Loucy (cell line): ENCODE data around the gene PLEKHG7.

Source experiments
- H2AFZ ChIP-seq: fragments of 200-600 bp; sonication (generic); 2 replicates; pipeline ENCODE4 v1.6.0; 2016; ENCODE audit warnings: antibody characterized with exemption, mild to moderate bottlenecking, low read length, moderate library complexity
- H3F3A ChIP-seq: fragments of 200-600 bp; 2 replicates; pipeline ENCODE4 v1.6.0; 2016; ENCODE audit warnings: antibody characterized with exemption, low read depth, mild to moderate bottlenecking
- H3K27me3 ChIP-seq: fragments of 200-600 bp; sonication (generic); 2 replicates; pipeline ENCODE4 v1.6.1; 2014; ENCODE audit warnings: low read length, mild to moderate bottlenecking; ENCODE audit not compliant: insufficient read depth, poor library complexity, severe bottlenecking
- H3K36me3 ChIP-seq: fragments of 200-600 bp; sonication (generic); 2 replicates; pipeline ENCODE4 v1.6.1; 2016; ENCODE audit warnings: low read length; ENCODE audit not compliant: insufficient read depth
- H3K4me1 ChIP-seq: fragments of 200-600 bp; sonication (generic); 2 replicates; pipeline ENCODE4 v1.5.1; 2014; ENCODE audit warnings: low read length, mild to moderate bottlenecking; ENCODE audit not compliant: insufficient read depth, poor library complexity, severe bottlenecking
- H3K4me2 ChIP-seq: fragments of 200-600 bp; sonication (generic); 2 replicates; pipeline ENCODE4 v1.6.0; 2014; ENCODE audit warnings: antibody characterized with exemption, low read length, low read depth, mild to moderate bottlenecking; ENCODE audit not compliant: poor library complexity, severe bottlenecking
- H3K4me3 ChIP-seq: fragments of 200-600 bp; sonication (generic); 2 replicates; pipeline ENCODE4 v1.5.1; 2014; ENCODE audit warnings: low read length, mild to moderate bottlenecking, mixed read lengths; ENCODE audit not compliant: poor library complexity, severe bottlenecking
- H3K79me2 ChIP-seq: fragments of 200-600 bp; sonication (generic); 2 replicates; pipeline ENCODE4 v1.6.1; 2014; ENCODE audit warnings: low read length; ENCODE audit not compliant: insufficient read depth
- H3K9ac ChIP-seq: fragments of 200-600 bp; sonication (generic); 2 replicates; pipeline ENCODE4 v1.6.0; 2014; ENCODE audit warnings: mild to moderate bottlenecking, low read depth, low read length, moderate library complexity; ENCODE audit not compliant: poor library complexity, severe bottlenecking
- H3K9me2 ChIP-seq: fragments of 200-600 bp; sonication (generic); replicated peaks from 2 replicates; pipeline ENCODE4 v1.6.1; 2016; ENCODE audit warnings: low read depth, low read length, mixed read lengths
- H3K9me3 ChIP-seq: fragments of 200-600 bp; sonication (generic); 2 replicates; pipeline ENCODE4 v1.6.1; 2014; ENCODE audit warnings: mild to moderate bottlenecking, antibody characterized with exemption, low read length, low read depth; ENCODE audit not compliant: insufficient read depth
- H4K20me1 ChIP-seq: fragments of 200-600 bp; sonication (generic); 2 replicates; pipeline ENCODE4 v1.6.0; 2014; ENCODE audit warnings: antibody characterized with exemption, low read length, mild to moderate bottlenecking; ENCODE audit not compliant: insufficient read depth, poor library complexity, severe bottlenecking
- EZH2phosphoT487 ChIP-seq: fragments of 200-600 bp; IDR thresholded peaks from 2 replicates; pipeline ENCODE4 v1.6.1; 2018; ENCODE audit warnings: antibody characterized with exemption, mild to moderate bottlenecking, moderate library complexity, borderline replicate concordance
- TF ChIP-seq, protein P1 (sequence below): fragments of 200-600 bp; sonication (generic); conservative IDR thresholded peaks from 2 replicates; pipeline ENCODE4 v1.5.1; 2014; ENCODE audit warnings: mild to moderate bottlenecking, antibody characterized with exemption, low read length

Gene PLEKHG7

DNA sequence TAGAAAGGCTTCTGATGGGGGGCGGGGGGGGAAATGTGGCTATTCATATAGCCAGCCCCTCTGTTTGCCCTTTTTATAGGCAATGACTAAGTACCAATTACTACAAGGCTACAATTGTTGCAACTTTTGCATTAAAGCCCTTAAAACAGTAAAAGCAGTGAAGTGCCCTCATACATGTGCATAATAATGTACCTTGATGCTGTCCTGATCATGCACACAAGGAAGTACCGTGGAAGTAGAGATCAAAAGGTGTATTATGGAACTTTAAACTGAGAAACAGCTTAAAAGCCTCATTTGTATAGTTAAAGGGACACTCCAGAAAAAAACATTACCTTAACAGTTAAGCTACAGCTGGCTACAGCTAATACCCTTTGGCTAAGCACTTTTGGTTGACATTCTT, 111.8 kb downstream of the PLEKHG7 start:
- Histone ChIP-seq H3K9me2 (no peaks in the 10 kb centered on the region), H3K36me3 (peaks cover 48% of the 10 kb centered on the region), H4K20me1 (no peaks in the 10 kb centered on the region), H3K4me1 (no peaks in the 10 kb centered on the region), H3K79me2 (no peaks in the 10 kb centered on the region), H3K9ac (no peak overlapping the region), H3K4me2 (no peak overlapping the region), H3K9me3 (no peaks in the 10 kb centered on the region), H3K27me3 (no peaks in the 10 kb centered on the region), H3K4me3 (no peak overlapping the region), H2AFZ (no peak overlapping the region), H3F3A (no peaks in the 10 kb centered on the region)
- no peak for TF ChIP-seq EZH2phosphoT487
- TF ChIP-seq, protein P1, sequence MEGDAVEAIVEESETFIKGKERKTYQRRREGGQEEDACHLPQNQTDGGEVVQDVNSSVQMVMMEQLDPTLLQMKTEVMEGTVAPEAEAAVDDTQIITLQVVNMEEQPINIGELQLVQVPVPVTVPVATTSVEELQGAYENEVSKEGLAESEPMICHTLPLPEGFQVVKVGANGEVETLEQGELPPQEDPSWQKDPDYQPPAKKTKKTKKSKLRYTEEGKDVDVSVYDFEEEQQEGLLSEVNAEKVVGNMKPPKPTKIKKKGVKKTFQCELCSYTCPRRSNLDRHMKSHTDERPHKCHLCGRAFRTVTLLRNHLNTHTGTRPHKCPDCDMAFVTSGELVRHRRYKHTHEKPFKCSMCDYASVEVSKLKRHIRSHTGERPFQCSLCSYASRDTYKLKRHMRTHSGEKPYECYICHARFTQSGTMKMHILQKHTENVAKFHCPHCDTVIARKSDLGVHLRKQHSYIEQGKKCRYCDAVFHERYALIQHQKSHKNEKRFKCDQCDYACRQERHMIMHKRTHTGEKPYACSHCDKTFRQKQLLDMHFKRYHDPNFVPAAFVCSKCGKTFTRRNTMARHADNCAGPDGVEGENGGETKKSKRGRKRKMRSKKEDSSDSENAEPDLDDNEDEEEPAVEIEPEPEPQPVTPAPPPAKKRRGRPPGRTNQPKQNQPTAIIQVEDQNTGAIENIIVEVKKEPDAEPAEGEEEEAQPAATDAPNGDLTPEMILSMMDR, result no peak

DNA sequence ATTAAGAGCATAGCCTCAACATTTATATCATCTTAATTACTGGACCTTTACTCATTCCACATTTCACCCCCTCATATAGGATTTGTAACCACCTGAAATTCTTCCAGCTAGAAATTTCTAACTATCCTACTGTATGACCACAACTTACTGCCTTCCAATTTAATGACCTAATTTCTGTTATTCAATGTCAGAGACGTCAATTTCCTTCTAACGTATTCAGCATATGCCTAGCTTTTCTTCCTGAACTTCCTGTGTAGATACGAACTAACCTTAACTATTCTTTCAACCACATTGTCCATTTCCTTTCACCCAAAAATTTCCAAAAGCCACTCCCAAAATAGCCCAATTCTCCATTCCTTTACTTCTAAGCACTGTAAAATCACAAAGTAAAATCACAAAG, 118.4 kb downstream of the PLEKHG7 start:
- no peaks in the 10 kb centered on the region for H3K27me3 ChIP-seq
- peaks cover 44% of the 10 kb centered on the region for H3K36me3 ChIP-seq
- no peak overlapping the region for H3K4me3 ChIP-seq
- no peaks in the 10 kb centered on the region for H3F3A ChIP-seq
- H3K4me1 ChIP-seq, result no peaks in the 10 kb centered on the region
- no peak overlapping the region for H2AFZ ChIP-seq
- H4K20me1 ChIP-seq, result no peaks in the 10 kb centered on the region
- no peaks in the 10 kb centered on the region for H3K79me2 ChIP-seq
- no peak overlapping the region for H3K4me2 ChIP-seq
- no peaks in the 10 kb centered on the region for H3K9me2 ChIP-seq
- no peaks in the 10 kb centered on the region for H3K9me3 ChIP-seq
- TF ChIP-seq, protein P1, result no peak
- no peak for TF ChIP-seq EZH2phosphoT487
- H3K9ac ChIP-seq, result no peak overlapping the region
